Stimulated activated naive B cell treated with anti-CD40 and anti-IgM and Interleukin-4, amounts not matched to agents 10 μg/mL and 1 μg/mL and 100 μg/mL, for 72 hours (primary cell): Measurements from ENCODE around the gene SLC12A1.
A peak's percentile ranks its signal among the peaks of the same experiment; 100 is the strongest.

Experiments used
- ATAC-seq, 2 donors: fragments of 150-1000 bp; cut with Tn5 transposase; replicated peaks; 2 replicates each; pipeline ENCODE4 v1.10.0; 2021; ENCODE audit warnings: moderate library complexity in 1 of 2
- DNase-seq: peaks from one replicate; pipeline ENCODE4 v3.0.0; 2021
- H3K27ac Mint-ChIP-seq: one replicate; pipeline ENCODE4 v1.8.0; 2022; ENCODE audit warnings: mild to moderate bottlenecking, mixed read lengths
- H3K27me3 Mint-ChIP-seq, 2 donors: one replicate each; pipeline ENCODE4 v1.8.0; 2022; ENCODE audit warnings: mixed read lengths in 2 of 2
- H3K36me3 Mint-ChIP-seq, 2 donors: one replicate each; pipeline ENCODE4 v1.8.0; 2022; ENCODE audit warnings: mixed read lengths in 2 of 2, mild to moderate bottlenecking in 1 of 2
- H3K4me1 Mint-ChIP-seq, 2 donors: one replicate each; pipeline ENCODE4 v1.8.0; 2022; ENCODE audit warnings: mixed read lengths in 2 of 2, mild to moderate bottlenecking in 1 of 2
- H3K4me3 Mint-ChIP-seq, 2 donors: one replicate each; pipeline ENCODE4 v1.8.0; 2022; ENCODE audit warnings: mild to moderate bottlenecking in 2 of 2, mixed read lengths in 2 of 2, moderate library complexity in 1 of 2
- H3K9me3 Mint-ChIP-seq, 2 donors: one replicate each; pipeline ENCODE4 v1.8.0; 2022; ENCODE audit warnings: mixed read lengths in 2 of 2, mild to moderate bottlenecking in 1 of 2

The SLC12A1 gene

GRCh38 chr15:48205981-48206380 is at the start of gene SLC12A1:
SLC12A1 (plus strand) TSS chr15:48206302; CDS start chr15:48207720, 1,418 bp downstream.
- ATAC-seq, result no peak
- H3K27ac Mint-ChIP-seq, result no peak within 1 kb of the TSS
- H3K4me3 Mint-ChIP-seq, result no peak within 1 kb of the TSS

GRCh38 chr15:48168616-48169015 is 37.5 kb upstream of the SLC12A1 start:
- Mint-ChIP-seq H3K9me3 (no peaks in the 10 kb centered on the region), H3K27ac (no peak overlapping the region), H3K36me3 (peaks cover 10 to 25% of the 10 kb centered on the region in 2 donors), H3K27me3 (no peaks in the 10 kb centered on the region), H3K4me3 (no peak overlapping the region), H3K4me1 (no peaks in the 10 kb centered on the region)
- ATAC-seq (no peak), DNase-seq (no peak)

More at GRCh38 chr15:48205981-48206380, at the start of gene SLC12A1:
- H3K27me3 Mint-ChIP-seq, result peaks cover 7 to 36% of the 10 kb centered on the region in 2 donors
- no peak for DNase-seq
- H3K4me1 Mint-ChIP-seq, result no peaks in the 10 kb centered on the region
- H3K9me3 Mint-ChIP-seq, result no peaks in the 10 kb centered on the region
- no peaks in the 10 kb centered on the region for H3K36me3 Mint-ChIP-seq

GRCh38 chr15:48170981-48171380 is 35.1 kb upstream of the SLC12A1 start:
- DNase-seq, result no peak
- no peak overlapping the region for H3K27ac Mint-ChIP-seq
- no peak overlapping the region for H3K4me3 Mint-ChIP-seq
- peaks cover 11 to 31% of the 10 kb centered on the region in 2 donors for H3K36me3 Mint-ChIP-seq
- no peak for ATAC-seq
- no peaks in the 10 kb centered on the region for H3K27me3 Mint-ChIP-seq
- peaks cover 0 to 1% of the 10 kb centered on the region in 2 donors for H3K9me3 Mint-ChIP-seq
- H3K4me1 Mint-ChIP-seq, result peaks cover 3 to 6% of the 10 kb centered on the region in 2 donors

- H3K27ac Mint-ChIP-seq, result no peak overlapping the region
- peaks cover 0 to 1% of the 10 kb centered on the region in 2 donors for H3K9me3 Mint-ChIP-seq
- ATAC-seq (peak; percentile 25 to 31), DNase-seq (no peak)
- H3K4me1 Mint-ChIP-seq, result peaks cover 7 to 16% of the 10 kb centered on the region in 2 donors
- peaks cover under 1% of the 10 kb centered on the region in 2 donors for H3K27me3 Mint-ChIP-seq
- H3K36me3 Mint-ChIP-seq, result peaks cover 8 to 19% of the 10 kb centered on the region in 2 donors
- no peak overlapping the region for H3K4me3 Mint-ChIP-seq
Observed at GRCh38 chr15:48175126-48175525, 31.0 kb upstream of the SLC12A1 start.

- no peak overlapping the region for H3K4me3 Mint-ChIP-seq
- peaks cover 7 to 16% of the 10 kb centered on the region in 2 donors for H3K4me1 Mint-ChIP-seq
- no peak overlapping the region for H3K27ac Mint-ChIP-seq
- peaks cover 8 to 19% of the 10 kb centered on the region in 2 donors for H3K36me3 Mint-ChIP-seq
- peaks cover 0 to 1% of the 10 kb centered on the region in 2 donors for H3K9me3 Mint-ChIP-seq
- ATAC-seq (no peak), DNase-seq (no peak)
- peaks cover 4 to 7% of the 10 kb centered on the region in 2 donors for H3K27me3 Mint-ChIP-seq
Observed at GRCh38 chr15:48176112-48176511, 30.0 kb upstream of the SLC12A1 start.

- Mint-ChIP-seq H3K4me1 (peaks cover 7 to 16% of the 10 kb centered on the region in 2 donors), H3K9me3 (peaks cover 0 to 1% of the 10 kb centered on the region in 2 donors), H3K27me3 (peaks cover 6 to 9% of the 10 kb centered on the region in 2 donors), H3K4me3 (peak overlapping the region; percentile 85 to 87), H3K36me3 (peaks cover 8 to 19% of the 10 kb centered on the region in 2 donors), H3K27ac (peak overlapping the region; percentile 94)
- ATAC-seq (peak; percentile 16 to 21), DNase-seq (no peak)
Observed at GRCh38 chr15:48176957-48177356, 29.1 kb upstream of the SLC12A1 start.

GRCh38 chr15:48177383-48177765 is 28.7 kb upstream of the SLC12A1 start:
- Mint-ChIP-seq H3K4me3 (peak overlapping the region; percentile 85 to 87), H3K4me1 (peaks cover 7 to 16% of the 10 kb centered on the region in 2 donors), H3K9me3 (peaks cover 0 to 1% of the 10 kb centered on the region in 2 donors), H3K27me3 (peaks cover 9 to 12% of the 10 kb centered on the region in 2 donors), H3K36me3 (peaks cover 8 to 19% of the 10 kb centered on the region in 2 donors), H3K27ac (peak overlapping the region; percentile 94)
- peak; percentile 68 to 76 for ATAC-seq
- DNase-seq, result peak; percentile 6

GRCh38 chr15:48177766-48178647 is 28.1 kb upstream of the SLC12A1 start, which contains the start of gene MYEF2:
MYEF2 (minus strand) TSS chr15:48178295; CDS start chr15:48178237, 58 bp downstream.
- Mint-ChIP-seq H3K4me1 (peaks cover 7 to 16% of the 10 kb centered on the region in 2 donors), H3K9me3 (peaks cover 0 to 1% of the 10 kb centered on the region in 2 donors), H3K27ac (peak within 1 kb of the TSS; percentile 94), H3K36me3 (peaks cover 8 to 15% of the 10 kb centered on the region in 2 donors), H3K4me3 (peak within 1 kb of the TSS; percentile 85 to 87), H3K27me3 (peaks cover 12 to 13% of the 10 kb centered on the region in 2 donors)
- ATAC-seq (peak; percentile 87 to 88), DNase-seq (peak; percentile 77)

GRCh38 chr15:48178648-48178931 is 27.5 kb upstream of the SLC12A1 start:
- peaks cover 12 to 15% of the 10 kb centered on the region in 2 donors for H3K27me3 Mint-ChIP-seq
- H3K4me1 Mint-ChIP-seq, result peaks cover 7 to 16% of the 10 kb centered on the region in 2 donors
- DNase-seq (no peak), ATAC-seq (no peak)
- peaks cover 4 to 10% of the 10 kb centered on the region in 2 donors for H3K36me3 Mint-ChIP-seq
- no peak overlapping the region for H3K27ac Mint-ChIP-seq
- peak overlapping the region; percentile 56 to 72 for H3K4me3 Mint-ChIP-seq
- H3K9me3 Mint-ChIP-seq, result peaks cover 0 to 1% of the 10 kb centered on the region in 2 donors

- H3K9me3 Mint-ChIP-seq, result no peaks in the 10 kb centered on the region
- no peak overlapping the region for H3K27ac Mint-ChIP-seq
- ATAC-seq, result no peak
- H3K36me3 Mint-ChIP-seq, result no peaks in the 10 kb centered on the region
- H3K4me1 Mint-ChIP-seq, result no peaks in the 10 kb centered on the region
- no peak overlapping the region for H3K4me3 Mint-ChIP-seq
- peaks cover 27 to 35% of the 10 kb centered on the region in 2 donors for H3K27me3 Mint-ChIP-seq
- DNase-seq, result no peak
Observed at GRCh38 chr15:48182749-48183148, 23.4 kb upstream of the SLC12A1 start.

GRCh38 chr15:48185529-48185928 is 20.6 kb upstream of the SLC12A1 start:
- H3K9me3 Mint-ChIP-seq, result no peaks in the 10 kb centered on the region
- peaks cover 23 to 31% of the 10 kb centered on the region in 2 donors for H3K27me3 Mint-ChIP-seq
- no peak overlapping the region for H3K27ac Mint-ChIP-seq
- H3K4me1 Mint-ChIP-seq, result no peaks in the 10 kb centered on the region
- no peaks in the 10 kb centered on the region for H3K36me3 Mint-ChIP-seq
- H3K4me3 Mint-ChIP-seq, result no peak overlapping the region
- DNase-seq, result no peak
- no peak for ATAC-seq

GRCh38 chr15:48186271-48186670 is 19.8 kb upstream of the SLC12A1 start:
- Mint-ChIP-seq H3K4me3 (no peak overlapping the region), H3K4me1 (peaks cover 2 to 6% of the 10 kb centered on the region in 2 donors), H3K9me3 (peaks cover 2 to 4% of the 10 kb centered on the region in 2 donors), H3K27ac (no peak overlapping the region), H3K27me3 (peaks cover 30 to 37% of the 10 kb centered on the region in 2 donors), H3K36me3 (no peaks in the 10 kb centered on the region)
- ATAC-seq (no peak), DNase-seq (no peak)

GRCh38 chr15:48190932-48191573 is 15.0 kb upstream of the SLC12A1 start:
- H3K36me3 Mint-ChIP-seq, result no peaks in the 10 kb centered on the region
- peak in 1 of 2 donors; percentile 19 for ATAC-seq
- no peak for DNase-seq
- peaks cover 35 to 42% of the 10 kb centered on the region in 2 donors for H3K27me3 Mint-ChIP-seq
- peaks cover 7 to 12% of the 10 kb centered on the region in 2 donors for H3K4me1 Mint-ChIP-seq
- H3K9me3 Mint-ChIP-seq, result peaks cover 5 to 7% of the 10 kb centered on the region in 2 donors
- no peak overlapping the region for H3K27ac Mint-ChIP-seq
- H3K4me3 Mint-ChIP-seq, result peak overlapping the region; percentile 46 to 71

GRCh38 chr15:48191574-48192225 is 14.4 kb upstream of the SLC12A1 start, which contains the start of gene CTXN2:
CTXN2 (plus strand) TSS chr15:48191665; CDS start chr15:48201301, 9,636 bp downstream.
- Mint-ChIP-seq H3K9me3 (peaks cover 5 to 7% of the 10 kb centered on the region in 2 donors), H3K27me3 (peaks cover 35 to 40% of the 10 kb centered on the region in 2 donors), H3K27ac (no peak within 1 kb of the TSS), H3K36me3 (no peaks in the 10 kb centered on the region), H3K4me1 (peaks cover 7 to 12% of the 10 kb centered on the region in 2 donors), H3K4me3 (peak within 1 kb of the TSS; percentile 46 to 71)
- DNase-seq (no peak), ATAC-seq (no peak)
